ENCODE data around the gene MEGF11.

DNA sequence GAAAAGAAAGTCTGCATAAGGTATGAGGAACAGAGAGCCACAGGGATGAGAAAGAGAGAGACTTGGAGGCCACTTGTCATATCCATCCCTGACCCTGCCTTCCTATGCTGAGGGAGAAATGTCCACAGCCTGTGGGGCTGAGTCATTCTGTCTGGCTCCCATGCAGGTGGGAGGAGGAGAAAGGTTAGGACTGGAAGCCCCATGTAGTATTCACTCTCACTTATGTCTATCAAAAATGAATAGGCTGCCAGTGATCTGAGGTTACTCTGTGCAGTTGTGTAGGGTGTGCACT, 313.0 kb downstream of the MEGF11 start:
- TF ChIP-seq, protein P1, sequence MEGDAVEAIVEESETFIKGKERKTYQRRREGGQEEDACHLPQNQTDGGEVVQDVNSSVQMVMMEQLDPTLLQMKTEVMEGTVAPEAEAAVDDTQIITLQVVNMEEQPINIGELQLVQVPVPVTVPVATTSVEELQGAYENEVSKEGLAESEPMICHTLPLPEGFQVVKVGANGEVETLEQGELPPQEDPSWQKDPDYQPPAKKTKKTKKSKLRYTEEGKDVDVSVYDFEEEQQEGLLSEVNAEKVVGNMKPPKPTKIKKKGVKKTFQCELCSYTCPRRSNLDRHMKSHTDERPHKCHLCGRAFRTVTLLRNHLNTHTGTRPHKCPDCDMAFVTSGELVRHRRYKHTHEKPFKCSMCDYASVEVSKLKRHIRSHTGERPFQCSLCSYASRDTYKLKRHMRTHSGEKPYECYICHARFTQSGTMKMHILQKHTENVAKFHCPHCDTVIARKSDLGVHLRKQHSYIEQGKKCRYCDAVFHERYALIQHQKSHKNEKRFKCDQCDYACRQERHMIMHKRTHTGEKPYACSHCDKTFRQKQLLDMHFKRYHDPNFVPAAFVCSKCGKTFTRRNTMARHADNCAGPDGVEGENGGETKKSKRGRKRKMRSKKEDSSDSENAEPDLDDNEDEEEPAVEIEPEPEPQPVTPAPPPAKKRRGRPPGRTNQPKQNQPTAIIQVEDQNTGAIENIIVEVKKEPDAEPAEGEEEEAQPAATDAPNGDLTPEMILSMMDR (IDR thresholded peaks at IDR 0.05; ENCODE audit: low read length) = no peak
- TF ChIP-seq EZH2 (IDR thresholded peaks at IDR 0.05; ENCODE audit: borderline replicate concordance, low read length) = no peak
